ENCODE measurements around the gene KIRREL3. TPM values are rescaled to one million over a fixed set of nuclear protein-coding genes. Genes with fewer than 3 reads are reported as not detected.

The KIRREL3 gene
- total and polyA plus RNA-seq, 12 donors: 0.13 to 0.58 (median 0.30) TPM

GRCh38 chr11:126507646-126508045 lies 492.9 kb downstream of the KIRREL3 start:
- Histone ChIP-seq H3K27ac (no peak overlapping the region), H3K4me1 (peaks cover 0 to 7% (median 0%) of the 10 kb centered on the region in 9 donors), H3K27me3 (peaks cover 0 to 48% (median 31%) of the 10 kb centered on the region in 7 donors), H3K36me3 (no peaks in the 10 kb centered on the region), H3K4me3 (no peak overlapping the region), H3K9me3 (peaks cover 0 to 40% (median 10%) of the 10 kb centered on the region in 11 donors)
- intact Hi-C loops (cut with DNase I): no loop called here
- WGBS, 2 donors: 61 to 66% methylated on average over 8 of the region's 8 CpGs
- DNase-seq (no peak), ATAC-seq (no peak)
- TF ChIP-seq, protein P1, sequence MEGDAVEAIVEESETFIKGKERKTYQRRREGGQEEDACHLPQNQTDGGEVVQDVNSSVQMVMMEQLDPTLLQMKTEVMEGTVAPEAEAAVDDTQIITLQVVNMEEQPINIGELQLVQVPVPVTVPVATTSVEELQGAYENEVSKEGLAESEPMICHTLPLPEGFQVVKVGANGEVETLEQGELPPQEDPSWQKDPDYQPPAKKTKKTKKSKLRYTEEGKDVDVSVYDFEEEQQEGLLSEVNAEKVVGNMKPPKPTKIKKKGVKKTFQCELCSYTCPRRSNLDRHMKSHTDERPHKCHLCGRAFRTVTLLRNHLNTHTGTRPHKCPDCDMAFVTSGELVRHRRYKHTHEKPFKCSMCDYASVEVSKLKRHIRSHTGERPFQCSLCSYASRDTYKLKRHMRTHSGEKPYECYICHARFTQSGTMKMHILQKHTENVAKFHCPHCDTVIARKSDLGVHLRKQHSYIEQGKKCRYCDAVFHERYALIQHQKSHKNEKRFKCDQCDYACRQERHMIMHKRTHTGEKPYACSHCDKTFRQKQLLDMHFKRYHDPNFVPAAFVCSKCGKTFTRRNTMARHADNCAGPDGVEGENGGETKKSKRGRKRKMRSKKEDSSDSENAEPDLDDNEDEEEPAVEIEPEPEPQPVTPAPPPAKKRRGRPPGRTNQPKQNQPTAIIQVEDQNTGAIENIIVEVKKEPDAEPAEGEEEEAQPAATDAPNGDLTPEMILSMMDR (IDR thresholded peaks at IDR 0.05): no peak

DNA sequence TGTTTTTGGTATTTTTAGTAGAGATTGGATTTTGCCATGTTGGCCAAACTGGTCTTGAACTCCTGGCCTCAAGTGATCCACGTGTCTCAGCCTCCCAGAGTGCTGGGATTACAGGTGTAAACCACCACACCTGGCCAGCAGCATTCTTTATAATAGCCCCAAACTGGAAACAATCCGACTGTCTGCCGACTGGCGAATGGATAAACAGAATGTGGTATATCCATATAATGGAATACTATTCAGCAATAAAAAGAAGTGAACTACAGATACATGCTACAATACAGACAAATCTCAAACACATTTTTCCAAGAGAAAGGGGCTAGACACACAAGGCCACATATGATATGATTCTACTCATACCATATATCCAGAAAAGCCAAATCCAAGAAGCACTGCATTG lies 493.8 kb downstream of the KIRREL3 start:
- Histone ChIP-seq H3K4me1 (peaks cover 0 to 6% (median 0%) of the 10 kb centered on the region in 9 donors), H3K4me3 (no peak overlapping the region), H3K9me3 (peaks cover 0 to 40% (median 10%) of the 10 kb centered on the region in 11 donors), H3K27me3 (peaks cover 0 to 52% (median 35%) of the 10 kb centered on the region in 7 donors), H3K36me3 (no peaks in the 10 kb centered on the region), H3K27ac (no peak overlapping the region)
- intact Hi-C loops (cut with DNase I): no loop called here
- no peak for DNase-seq
- TF ChIP-seq, protein P1 (IDR thresholded peaks at IDR 0.05): no peak
- WGBS, 2 donors: 80 to 83% methylated on average over 4 of the region's 4 CpGs
- no peak for ATAC-seq

- Histone ChIP-seq H3K27me3 (peaks cover 0 to 81% (median 67%) of the 10 kb centered on the region in 7 donors), H3K27ac (no peak overlapping the region), H3K4me3 (no peak overlapping the region), H3K4me1 (no peaks in the 10 kb centered on the region), H3K9me3 (peaks cover 0 to 40% (median 10%) of the 10 kb centered on the region in 11 donors), H3K36me3 (no peaks in the 10 kb centered on the region)
- ATAC-seq (no peak), DNase-seq (no peak)
- WGBS, 2 donors: 22 to 26% methylated on average over 5 of the region's 5 CpGs
- TF ChIP-seq, protein P1 (IDR thresholded peaks at IDR 0.05): no peak
- intact Hi-C loops (cut with DNase I): no loop called here
Measured at GRCh38 chr11:126502982-126503381, 497.6 kb downstream of the KIRREL3 start.

DNA sequence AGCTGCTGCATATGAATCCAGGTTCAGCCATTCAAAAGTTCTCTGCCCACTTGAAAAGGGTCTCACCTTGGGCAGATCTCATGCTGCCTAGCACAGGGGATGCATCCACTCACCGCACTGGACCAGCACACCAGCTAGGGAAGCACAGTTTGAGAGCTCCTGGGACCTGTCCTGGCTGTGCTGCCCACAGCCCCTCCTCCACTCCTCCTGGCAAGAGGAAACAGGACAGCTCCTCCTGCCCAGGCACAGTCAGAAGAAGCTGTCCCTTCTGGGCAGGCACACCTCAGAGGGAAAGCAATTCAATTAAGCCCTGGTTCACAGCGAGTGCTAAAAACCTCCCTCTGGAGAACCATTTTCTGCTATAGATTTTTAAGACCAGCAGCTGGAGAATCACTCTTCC lies 498.4 kb downstream of the KIRREL3 start:
- no peaks in the 10 kb centered on the region for H3K36me3 ChIP-seq
- H3K4me1 ChIP-seq: no peaks in the 10 kb centered on the region
- intact Hi-C loops (cut with DNase I): no loop called here
- ATAC-seq: no peak
- no peak overlapping the region for H3K27ac ChIP-seq
- TF ChIP-seq, protein P1 (IDR thresholded peaks at IDR 0.05): no peak
- peaks cover 0 to 33% (median 9%) of the 10 kb centered on the region in 11 donors for H3K9me3 ChIP-seq
- H3K27me3 ChIP-seq: peaks cover 0 to 76% (median 67%) of the 10 kb centered on the region in 7 donors
- no peak for DNase-seq
- WGBS, 2 donors: 29 to 39% methylated on average over 2 of the region's 2 CpGs
- no peak overlapping the region for H3K4me3 ChIP-seq
